ENCODE data around the gene ADAM23. TPM values are rescaled to one million over a fixed set of nuclear protein-coding genes. Genes with fewer than 3 reads are reported as not detected.

Gene ADAM23
- total RNA-seq, 1 donor from 2014 or later = 0.86 TPM

DNA sequence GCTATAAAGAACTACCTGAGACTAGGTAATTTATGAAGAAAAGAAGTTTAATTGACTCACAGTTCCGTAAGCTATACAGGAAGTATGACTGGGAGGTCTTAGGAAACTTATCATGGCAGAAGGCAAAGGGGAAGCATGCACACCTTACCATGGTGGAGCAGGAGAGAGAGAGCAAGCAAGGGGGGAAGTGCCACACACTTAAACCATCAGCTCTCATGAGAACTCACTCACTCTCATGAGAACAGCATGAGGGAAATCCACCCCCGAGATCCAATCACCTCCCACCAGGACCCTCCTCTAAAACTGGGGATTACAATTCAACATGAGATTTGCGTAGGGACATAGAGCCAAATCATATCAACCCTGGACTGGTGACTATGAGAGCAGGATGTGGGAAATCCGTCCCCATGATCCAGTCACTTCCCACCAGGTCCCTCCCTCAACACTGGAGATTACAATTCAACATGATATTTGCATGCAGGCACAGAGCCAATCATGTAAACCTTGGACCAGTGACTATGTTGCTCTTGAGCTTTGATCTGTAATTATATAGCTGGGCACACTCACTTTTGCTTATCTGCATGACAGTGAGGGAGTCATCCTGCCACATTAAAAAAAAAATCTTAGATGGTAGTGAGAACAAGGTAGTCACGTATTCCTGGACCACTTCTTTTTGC is 12.9 kb downstream of the ADAM23 start:
- intact Hi-C loops (cut with micrococcal nuclease) = no loop called here
- Mint-ChIP-seq H3K9me3 (no peaks in the 10 kb centered on the region), H3K27me3 (peaks cover 6% of the 10 kb centered on the region), H3K4me1 (peaks cover 19% of the 10 kb centered on the region), H3K4me3 (no peak overlapping the region), H3K27ac (no peak overlapping the region), H3K36me3 (ENCODE audit: low read depth) (no peaks in the 10 kb centered on the region)
- POLR2A ChIA-PET = no interaction called here
- DNase-seq (no peak), ATAC-seq (ENCODE audit: low read depth) (no peak)
- no peak for TF ChIP-seq CTCF (IDR thresholded peaks at IDR 0.05)
- CTCF ChIA-PET = no interaction called here

GRCh38 chr2:206457188-206457634 is 13.9 kb downstream of the ADAM23 start:
- H3K27me3 Mint-ChIP-seq = peaks cover 6% of the 10 kb centered on the region
- H3K27ac Mint-ChIP-seq = no peak overlapping the region
- TF ChIP-seq CTCF (IDR thresholded peaks at IDR 0.05) = no peak
- CTCF ChIA-PET = no interaction called here
- no peak overlapping the region for H3K4me3 Mint-ChIP-seq
- ATAC-seq (ENCODE audit: low read depth) = no peak
- H3K36me3 Mint-ChIP-seq (ENCODE audit: low read depth) = no peaks in the 10 kb centered on the region
- H3K9me3 Mint-ChIP-seq = no peaks in the 10 kb centered on the region
- POLR2A ChIA-PET = no interaction called here
- peaks cover 27% of the 10 kb centered on the region for H3K4me1 Mint-ChIP-seq
- intact Hi-C loops (cut with micrococcal nuclease) = no loop called here
- no peak for DNase-seq

DNA sequence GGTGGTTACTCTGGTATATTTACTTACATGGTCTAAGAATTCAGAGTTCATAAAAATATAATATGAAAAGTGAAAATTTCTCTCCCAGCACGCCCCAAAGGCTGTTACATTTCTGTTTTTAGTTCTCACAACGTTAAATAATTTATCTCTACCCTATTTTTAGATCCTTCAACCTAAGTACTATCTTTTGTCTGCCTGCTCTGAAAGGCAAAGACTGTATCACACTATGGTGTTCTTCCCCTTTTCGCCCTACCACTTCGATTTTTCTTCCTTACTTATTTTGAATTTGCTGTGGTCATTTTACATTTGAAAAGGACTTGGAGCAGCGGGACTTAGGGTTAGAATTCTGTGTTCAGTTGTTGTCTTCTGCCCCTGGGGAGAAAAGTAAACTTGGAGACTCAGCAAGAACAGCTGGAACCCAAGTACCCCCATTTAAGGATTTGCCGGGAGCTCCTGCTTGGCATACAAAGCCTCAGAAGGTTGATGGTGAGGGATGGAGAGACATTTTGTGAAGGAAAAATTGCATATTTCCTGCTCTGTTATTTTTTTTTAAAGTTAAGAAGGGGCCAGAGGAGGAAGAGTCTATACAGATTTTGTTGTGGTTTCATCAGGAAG is 19.0 kb downstream of the ADAM23 start:
- no peak overlapping the region for H3K27ac Mint-ChIP-seq
- no peaks in the 10 kb centered on the region for H3K9me3 Mint-ChIP-seq
- TF ChIP-seq CTCF (IDR thresholded peaks at IDR 0.05) = no peak
- no peaks in the 10 kb centered on the region for H3K36me3 Mint-ChIP-seq (ENCODE audit: low read depth)
- CTCF ChIA-PET = no interaction called here
- H3K27me3 Mint-ChIP-seq = peaks cover 12% of the 10 kb centered on the region
- ATAC-seq (ENCODE audit: low read depth) (no peak), DNase-seq (no peak)
- H3K4me1 Mint-ChIP-seq = peaks cover 43% of the 10 kb centered on the region
- peak overlapping the region; percentile 6 for H3K4me3 Mint-ChIP-seq
- POLR2A ChIA-PET = no interaction called here
- intact Hi-C loops (cut with micrococcal nuclease) = no loop called here

DNA sequence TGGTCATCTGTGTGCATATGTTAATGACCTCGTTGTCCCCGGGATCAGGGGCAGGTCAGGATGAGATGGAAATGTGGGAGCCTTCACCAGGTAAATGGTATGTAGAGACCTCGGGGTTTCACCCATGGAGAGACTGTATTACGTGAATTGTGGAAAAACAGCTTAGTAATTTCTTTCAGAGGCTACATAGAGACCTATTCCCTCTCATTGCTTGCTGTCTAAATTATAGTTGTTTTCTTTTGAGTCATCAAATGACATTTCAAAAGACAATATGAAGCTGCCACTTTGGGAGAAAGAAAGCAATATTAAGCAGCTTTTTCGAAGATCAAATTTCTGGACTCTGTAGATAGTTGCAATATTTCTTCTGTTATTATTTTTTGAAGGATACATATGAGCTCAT is 20.4 kb downstream of the ADAM23 start:
- H3K36me3 Mint-ChIP-seq (ENCODE audit: low read depth) = no peaks in the 10 kb centered on the region
- peaks cover 12% of the 10 kb centered on the region for H3K27me3 Mint-ChIP-seq
- H3K9me3 Mint-ChIP-seq = peaks cover 6% of the 10 kb centered on the region
- no peak for DNase-seq
- intact Hi-C loops (cut with micrococcal nuclease) = no loop called here
- peaks cover 34% of the 10 kb centered on the region for H3K4me1 Mint-ChIP-seq
- POLR2A ChIA-PET = no interaction called here
- no peak for TF ChIP-seq CTCF (IDR thresholded peaks at IDR 0.05)
- no peak overlapping the region for H3K27ac Mint-ChIP-seq
- CTCF ChIA-PET = no interaction called here
- ATAC-seq (ENCODE audit: low read depth) = no peak
- H3K4me3 Mint-ChIP-seq = no peak overlapping the region

DNA sequence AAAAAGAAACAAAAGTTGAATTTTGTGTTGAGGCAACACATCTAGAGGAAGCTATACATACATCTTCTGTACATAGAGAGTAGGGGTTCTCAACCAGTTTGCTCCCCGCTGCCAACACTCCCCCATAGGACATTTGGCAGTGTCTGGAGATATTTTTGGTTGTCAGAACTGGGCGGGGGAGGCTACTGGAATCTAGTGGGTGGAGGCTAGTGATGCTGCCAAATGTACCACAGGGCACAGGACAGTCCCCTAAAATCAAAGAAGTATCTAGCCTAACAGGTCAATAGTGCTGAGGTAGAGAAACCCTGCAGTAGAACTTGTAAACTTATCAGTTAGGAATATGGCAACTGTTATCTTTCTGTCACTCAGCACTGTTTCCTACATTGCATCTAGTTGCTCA is 21.3 kb downstream of the ADAM23 start:
- Mint-ChIP-seq H3K27ac (no peak overlapping the region), H3K27me3 (peaks cover 11% of the 10 kb centered on the region), H3K9me3 (peaks cover 6% of the 10 kb centered on the region), H3K4me1 (peaks cover 33% of the 10 kb centered on the region), H3K36me3 (ENCODE audit: low read depth) (no peaks in the 10 kb centered on the region), H3K4me3 (no peak overlapping the region)
- no peak for DNase-seq
- ChIA-PET POLR2A (no interaction called here), CTCF (no interaction called here)
- intact Hi-C loops (cut with micrococcal nuclease) = no loop called here
- TF ChIP-seq CTCF (IDR thresholded peaks at IDR 0.05) = no peak
- ATAC-seq (ENCODE audit: low read depth) = no peak
